GM18526 (cell line): ENCODE results near the gene TEDC1.

Source experiments
- POLR2A ChIP-seq: IDR thresholded peaks from 3 replicates; pipeline ENCODE4 v1.6.1; 2011; ENCODE audit not compliant: insufficient read length; ENCODE audit errors: extremely low read depth

TEDC1 gene

DNA sequence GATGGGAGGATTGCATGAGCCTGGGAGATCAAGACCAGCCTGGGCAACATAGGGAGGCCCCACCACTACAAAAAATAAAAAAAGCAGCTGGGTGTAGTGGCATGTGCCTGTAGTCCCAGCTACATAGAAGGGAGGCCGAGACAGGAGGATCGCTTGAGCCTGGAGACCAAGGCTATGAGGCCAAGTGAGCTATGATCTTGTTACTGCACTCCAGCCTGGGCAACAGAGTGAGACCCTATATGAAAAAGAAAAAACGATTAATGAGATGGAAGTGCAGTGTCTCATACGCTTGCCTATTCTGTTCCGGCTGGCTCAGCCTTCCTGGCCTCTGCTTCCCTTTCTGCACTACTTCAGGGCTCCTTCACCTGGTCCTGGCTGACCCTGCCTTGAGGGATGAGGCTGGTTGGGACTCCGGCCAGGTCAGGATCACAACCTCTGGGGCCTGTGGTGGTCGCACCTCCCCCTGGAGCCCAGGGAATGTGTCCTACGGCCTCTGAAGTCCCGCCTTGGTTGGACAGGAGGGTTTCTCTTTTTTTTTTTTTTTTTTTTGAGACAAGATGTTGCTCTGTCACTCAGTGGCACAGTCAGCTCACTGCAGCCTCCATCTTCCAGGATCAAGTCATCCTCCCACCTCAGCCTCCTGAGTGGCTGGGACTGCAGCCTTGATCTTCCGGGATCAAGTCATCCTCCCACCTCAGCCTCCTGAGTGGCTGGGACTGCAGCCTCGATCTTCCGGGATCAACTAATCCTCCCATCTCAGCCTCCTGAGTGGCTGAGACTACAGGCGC is 10.7 kb downstream of the TEDC1 start:
- TF ChIP-seq POLR2A: no peak

DNA sequence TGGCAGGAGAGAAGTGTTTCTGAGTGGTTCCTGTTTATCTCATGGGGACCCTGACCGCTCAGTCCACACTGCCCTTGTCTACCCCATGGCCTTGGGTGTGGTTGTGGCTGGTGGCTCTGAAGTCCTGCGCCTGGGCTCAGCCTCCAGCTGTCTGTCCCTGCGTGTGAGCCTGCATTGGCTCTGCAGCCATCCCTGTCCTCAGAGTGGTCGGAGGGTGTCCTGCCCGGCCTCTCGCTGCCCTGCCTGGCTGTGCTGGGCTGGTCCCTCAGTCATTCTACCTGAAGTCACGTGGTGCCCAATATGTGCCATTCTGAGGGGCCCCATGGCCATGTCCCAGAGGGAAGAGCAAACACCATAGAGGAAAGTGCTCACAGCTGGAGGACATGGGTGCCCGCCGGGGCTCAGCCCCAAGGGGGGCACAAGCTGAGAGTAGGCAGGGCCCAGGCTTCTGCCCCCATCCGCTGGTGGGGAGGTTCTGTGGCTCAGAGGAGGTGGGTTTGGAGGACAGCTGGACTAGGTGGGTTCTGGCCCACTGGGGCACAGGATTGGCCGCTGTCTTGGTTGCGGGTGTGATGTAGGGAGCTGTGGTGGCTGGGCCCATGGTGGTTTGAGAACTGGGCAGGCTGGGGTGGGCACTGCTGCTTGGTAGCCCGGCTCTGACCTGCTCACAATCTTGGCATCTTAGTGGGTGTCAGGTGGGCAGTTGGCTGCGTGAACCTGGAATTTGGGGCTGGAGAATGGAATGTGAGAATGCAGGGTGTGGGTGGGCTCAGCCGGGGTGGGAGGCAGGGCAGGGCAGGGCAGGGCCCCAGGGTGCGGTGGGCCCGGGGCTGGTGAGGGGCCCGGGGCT is 11.6 kb downstream of the TEDC1 start:
- TF ChIP-seq POLR2A: no peak

DNA sequence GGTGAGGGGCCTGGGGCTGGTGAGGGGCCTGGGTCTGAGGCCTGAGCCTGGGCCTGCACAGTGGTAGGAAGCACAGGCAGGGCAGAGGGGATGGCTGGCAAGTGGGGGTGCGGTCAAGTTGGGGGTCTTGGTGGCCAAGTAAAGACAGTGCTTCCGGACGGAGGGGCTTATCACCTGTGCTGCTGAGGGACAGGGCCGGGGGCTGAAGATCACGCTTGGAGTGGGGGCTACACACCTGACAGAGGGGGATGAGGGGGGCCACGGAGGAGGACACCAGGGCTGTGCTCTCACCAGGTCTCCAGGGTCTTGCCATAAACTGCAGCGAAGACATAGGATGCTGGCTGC is 12.2 kb downstream of the TEDC1 start:
- no peak for TF ChIP-seq POLR2A

DNA sequence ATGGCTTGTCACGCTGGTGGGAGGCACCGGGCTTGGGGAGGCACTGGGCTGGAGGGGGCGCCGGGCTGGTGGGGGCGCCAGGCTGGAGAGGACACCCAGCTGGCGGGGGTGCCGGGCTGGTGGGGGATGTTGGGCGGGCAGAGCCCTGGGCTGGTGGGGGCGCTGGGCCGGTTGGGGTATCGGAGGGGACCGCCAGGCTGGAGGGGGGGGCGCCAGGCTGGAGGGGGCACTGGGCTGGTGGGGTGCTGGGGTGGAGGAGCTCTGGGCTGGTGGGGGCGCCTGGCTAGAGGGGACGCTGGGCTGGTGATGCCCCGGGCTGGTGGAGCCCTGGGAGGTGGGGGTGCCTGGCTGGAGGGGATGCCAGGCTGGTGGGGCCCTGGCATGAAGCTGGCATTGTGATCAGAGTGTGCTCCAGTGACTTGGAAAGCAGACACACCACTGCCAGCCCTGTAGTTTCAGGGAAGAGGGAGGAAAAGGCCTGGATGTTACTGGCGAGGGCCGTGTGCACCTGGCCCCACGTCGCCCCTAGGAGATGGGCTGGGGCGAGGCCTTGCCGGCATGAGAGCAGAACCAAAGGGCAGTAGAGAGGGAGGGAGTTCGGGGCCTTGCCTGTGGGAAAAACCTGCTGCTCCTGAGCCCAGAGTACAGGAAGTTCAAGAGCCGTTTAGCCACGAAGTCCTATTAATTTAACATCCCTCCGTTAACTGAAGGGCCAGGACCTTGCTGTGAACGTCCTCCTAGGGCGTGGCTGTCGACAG is 13.1 kb downstream of the TEDC1 start:
- no peak for TF ChIP-seq POLR2A

DNA sequence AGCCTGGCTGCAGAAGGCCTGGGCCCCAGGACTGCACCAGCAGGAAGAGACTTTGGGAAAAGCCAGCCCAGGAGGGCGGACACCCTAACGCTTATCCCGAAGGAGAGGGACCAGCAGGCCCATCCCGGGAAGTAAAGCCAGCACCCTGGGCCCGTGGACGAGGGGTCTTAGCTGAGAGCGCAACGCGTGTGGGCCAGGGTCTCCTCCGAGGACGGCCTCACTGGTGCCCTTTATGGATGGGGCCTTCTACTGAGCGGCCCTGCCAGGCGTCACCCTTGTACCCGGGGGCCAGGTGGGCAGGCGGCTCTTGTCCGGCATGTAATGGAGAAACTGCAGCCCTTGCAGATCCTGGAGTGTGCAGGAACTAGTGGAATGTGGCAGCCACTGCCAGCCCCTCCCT is 14.1 kb downstream of the TEDC1 start:
- no peak for TF ChIP-seq POLR2A

DNA sequence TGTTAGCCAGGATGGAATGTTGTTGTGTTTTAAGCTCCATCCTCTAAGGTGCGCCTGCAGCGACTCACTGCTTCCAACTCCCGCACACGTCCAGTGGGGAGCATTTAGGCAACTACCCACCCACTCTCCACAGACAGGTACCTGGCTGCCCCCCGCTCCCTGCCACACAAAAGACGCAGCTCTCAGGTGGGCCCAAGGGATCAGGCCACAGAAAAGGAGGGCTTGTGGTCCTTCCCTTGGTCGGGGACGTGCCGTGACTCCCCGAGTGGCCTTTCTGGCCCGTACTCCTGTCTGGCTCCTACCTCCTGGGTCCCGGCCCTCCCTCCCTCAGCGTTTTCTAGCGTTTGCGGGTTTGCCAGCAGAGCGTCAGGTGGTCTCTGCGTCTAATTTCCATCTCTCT is 16.2 kb downstream of the TEDC1 start:
- no peak for TF ChIP-seq POLR2A

DNA sequence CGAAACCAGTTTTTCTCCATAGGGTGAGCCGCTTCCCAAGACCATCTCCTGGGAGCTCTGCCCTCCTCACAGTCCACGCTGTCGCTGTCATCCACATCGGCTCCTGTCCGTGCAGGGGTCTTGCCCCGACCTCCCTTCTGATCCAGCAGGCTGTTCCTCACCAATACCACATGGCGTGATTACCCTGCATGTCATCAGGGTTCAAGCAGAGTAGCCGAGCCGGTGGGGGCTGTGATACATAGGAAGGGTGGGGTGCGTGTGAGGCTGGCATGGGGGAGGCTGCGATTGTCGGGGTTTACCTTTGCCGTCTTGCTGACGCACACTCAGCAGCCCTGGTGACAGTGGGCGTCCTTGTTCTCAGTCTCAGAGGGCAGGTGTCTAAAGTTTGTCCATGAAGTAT is 17.0 kb downstream of the TEDC1 start:
- no peak for TF ChIP-seq POLR2A

DNA sequence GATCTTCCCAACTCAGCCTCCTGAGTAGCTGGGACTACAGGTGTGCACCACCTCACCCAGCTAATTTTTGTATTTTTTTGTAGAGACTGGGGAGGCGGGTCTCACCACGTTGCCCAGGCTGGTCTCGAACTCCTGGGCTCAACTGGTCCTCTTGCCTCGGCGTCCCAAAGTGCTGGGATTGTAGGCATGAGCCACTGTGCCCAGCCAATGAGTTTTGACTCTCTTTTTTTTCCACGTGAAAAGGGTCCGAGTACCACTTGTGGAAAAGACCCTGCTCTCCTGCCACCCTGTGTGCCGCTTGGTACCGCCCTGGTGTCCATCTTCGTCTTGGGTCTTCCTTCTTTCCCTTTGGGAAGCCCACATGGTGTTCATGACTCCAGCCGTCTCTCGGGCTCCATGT is 17.6 kb downstream of the TEDC1 start:
- TF ChIP-seq POLR2A: no peak

DNA sequence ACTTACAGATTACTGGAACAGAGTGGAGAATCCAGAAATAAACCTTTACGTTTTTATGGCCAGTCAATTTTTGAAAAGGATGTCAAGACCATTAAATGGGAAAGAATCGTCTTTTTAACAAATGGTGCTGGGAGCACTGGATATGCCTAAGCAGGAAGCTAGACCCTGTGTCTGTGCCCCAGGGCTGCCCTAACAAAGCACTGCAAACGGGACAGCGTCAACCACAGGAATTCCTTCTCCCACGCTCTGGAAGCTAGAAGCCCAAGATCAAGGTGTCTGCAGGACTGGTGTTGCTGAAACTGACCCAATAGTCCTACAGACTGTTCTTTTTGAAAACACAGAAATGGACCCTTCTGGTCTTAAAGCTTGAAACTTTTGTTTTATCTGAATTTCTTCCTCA is 26.1 kb downstream of the TEDC1 start:
- TF ChIP-seq POLR2A: no peak

DNA sequence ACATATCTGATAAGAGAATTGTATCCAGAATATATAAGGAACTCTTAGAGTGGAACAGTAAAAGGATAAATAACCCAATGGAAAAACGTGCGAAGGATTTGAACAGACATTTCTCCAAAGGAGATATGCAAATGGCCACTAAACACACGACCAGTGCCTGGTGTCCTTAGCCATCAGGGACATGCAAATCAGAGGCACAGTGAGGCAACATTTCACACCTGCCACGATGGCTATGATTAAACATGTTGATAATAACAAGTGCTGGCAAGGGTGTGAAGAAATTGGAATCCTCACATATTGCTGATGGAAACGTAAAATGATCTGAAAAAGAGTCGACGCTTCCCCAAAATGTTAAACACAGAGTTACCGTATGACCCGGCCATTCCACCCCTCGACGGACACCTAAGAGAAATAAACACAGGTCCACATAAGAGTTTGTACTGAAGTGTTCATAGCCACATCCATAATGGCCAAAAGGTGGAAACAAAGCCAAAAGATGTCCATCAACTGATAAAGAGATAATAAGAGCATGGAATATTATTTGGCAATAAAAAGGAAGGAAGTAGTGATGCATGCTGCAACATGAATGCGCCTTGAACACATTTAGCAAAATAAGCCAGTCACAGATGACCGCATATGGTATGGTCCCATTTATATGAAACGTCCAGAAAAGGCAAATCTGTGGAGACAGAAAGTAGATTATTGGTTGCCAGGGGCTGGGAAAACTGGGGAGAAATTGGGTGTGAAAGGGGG is 29.1 kb downstream of the TEDC1 start:
- no peak for TF ChIP-seq POLR2A

DNA sequence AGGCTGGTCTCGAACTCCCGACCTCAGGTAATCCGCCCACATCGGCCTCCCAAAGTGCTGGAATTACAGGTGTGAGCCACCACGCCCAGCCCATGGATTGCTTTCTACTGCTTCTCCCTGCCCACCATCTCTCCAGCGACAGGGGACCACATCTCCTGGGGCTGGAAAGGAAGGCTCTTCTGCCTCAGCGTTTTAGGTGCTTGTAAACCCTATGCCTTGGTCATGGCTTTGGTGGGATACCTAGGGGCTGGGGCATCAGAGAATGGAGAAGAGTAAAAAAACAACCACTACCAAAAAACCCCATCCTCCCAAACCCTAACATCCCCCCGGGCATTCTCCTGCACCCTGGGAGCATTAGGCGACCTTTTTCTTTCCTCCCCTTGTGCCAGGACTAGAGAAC is 34.3 kb downstream of the TEDC1 start:
- TF ChIP-seq POLR2A: no peak

DNA sequence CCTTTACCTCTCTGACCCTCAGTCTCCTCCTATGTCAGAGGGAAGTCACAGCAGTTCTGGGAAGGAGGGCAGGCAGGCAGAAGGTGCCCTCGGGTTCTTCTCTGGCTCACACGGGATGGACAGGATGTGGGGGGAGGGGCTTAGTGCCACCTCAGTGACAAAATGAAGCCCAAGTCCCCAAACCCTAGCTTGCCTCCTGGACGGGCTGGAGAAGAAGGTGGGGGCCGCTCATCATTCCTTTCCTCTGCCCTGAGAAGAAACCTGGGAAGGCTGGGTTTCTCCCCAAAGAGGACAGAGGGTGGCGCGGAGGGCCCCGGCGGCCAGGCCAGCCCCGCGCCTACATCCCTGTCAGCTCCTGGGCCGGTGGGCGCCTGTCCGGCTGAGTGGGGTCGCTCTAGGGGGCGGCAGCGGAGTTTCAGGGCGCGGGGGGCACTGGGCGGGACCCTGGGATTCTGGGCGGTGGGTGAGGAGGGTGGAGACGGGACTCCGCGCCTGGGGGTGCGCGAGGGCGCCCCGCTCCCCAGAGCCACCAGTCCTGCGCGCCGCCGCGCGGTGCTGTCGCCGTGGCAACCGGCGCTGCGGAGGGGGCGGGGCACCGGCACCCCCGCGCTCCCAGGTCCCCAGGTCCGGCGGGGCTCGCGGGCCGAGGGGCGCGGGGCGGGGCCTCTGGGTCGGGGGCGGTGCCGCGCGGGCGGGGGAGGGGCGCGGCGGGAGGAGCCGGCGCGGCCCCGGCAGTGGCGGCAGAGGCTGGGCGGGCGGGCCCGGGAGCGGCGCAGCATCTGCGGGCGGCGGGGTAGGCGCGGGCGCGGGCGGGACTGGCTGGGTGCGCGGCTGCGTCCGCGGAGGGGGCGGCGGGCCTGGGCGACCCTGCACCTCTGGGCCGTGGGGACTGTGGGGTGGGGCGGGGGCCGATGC is 35.1 kb downstream of the TEDC1 start, which contains the start of gene TMEM121:
TMEM121 (plus strand) TSS at position 723 of the 915 bp plus-strand sequence. CDS start 2,252 bp downstream, outside the sequence.
- no peak for TF ChIP-seq POLR2A

DNA sequence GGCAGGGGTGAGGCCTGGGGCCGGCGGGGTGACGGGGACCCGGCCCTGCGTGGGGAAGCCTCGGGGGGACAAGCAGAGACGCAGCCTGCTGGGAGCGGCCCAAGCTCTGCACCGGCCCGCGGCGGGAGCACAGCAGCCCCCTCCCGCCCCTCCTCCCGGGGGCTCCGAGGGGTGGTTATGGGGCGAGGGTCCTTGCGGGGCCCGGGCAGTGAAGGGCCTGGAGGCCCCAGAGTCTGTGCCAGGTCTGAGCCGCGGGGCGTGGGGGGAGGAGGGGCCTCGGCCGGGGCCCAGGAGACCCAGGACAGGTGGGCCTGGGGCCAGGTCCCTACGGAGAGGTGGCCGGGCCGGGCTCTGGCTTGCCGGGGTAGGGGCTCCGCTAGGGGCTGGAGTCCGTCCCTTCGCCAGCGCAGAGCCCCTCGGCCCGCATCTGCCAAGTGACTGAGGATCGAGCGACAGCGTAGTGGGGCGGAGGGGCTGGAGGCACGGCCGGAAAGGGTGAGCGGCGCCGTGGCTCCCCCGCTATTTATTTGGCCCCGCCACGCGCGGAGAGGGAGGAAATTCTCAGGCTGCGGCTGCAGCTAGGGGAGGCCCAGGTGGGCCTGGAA is 35.8 kb downstream of the TEDC1 start:
- TF ChIP-seq POLR2A: no peak
